HepG2 (cell line): ENCODE measurements around the gene HRC. TPM values are rescaled to one million over a fixed set of nuclear protein-coding genes. Genes with fewer than 3 reads are reported as not detected.

Experiments used
- CENPT ChIP-seq: sonication (generic); formaldehyde crosslinking; IDR thresholded peaks from 2 replicates; pipeline ENCODE4 v1.8.0; 2022; ENCODE audit warnings: low read depth, mild to moderate bottlenecking, moderate library complexity, missing genetic modification reagents
- KLF15 ChIP-seq: sonication (generic); formaldehyde crosslinking; IDR thresholded peaks from 2 replicates; pipeline ENCODE4 v1.8.1; 2023; ENCODE audit warnings: borderline replicate concordance, mild to moderate bottlenecking, inconsistent platforms, missing genetic modification reagents, mixed read lengths
- NCOA1 ChIP-seq: sonication (generic); formaldehyde crosslinking; IDR thresholded peaks from 2 replicates; pipeline ENCODE4 v1.9.0; 2021; ENCODE audit warnings: missing genetic modification reagents
- NFYB ChIP-seq: sonication (generic); formaldehyde crosslinking; IDR thresholded peaks from 2 replicates; pipeline ENCODE4 v1.4.0; 2020; ENCODE audit warnings: missing genetic modification reagents
- POLR2A ChIP-seq, 2 experiments: IDR thresholded peaks; 2 replicates each; pipeline ENCODE4 v1.6.1; 2011; ENCODE audit warnings: low read depth in 2 of 2, low read length in 2 of 2, mild to moderate bottlenecking in 1 of 2, moderate library complexity in 1 of 2; ENCODE audit not compliant: insufficient read depth in 1 of 2
- RFXANK ChIP-seq: IDR thresholded peaks from 2 replicates; pipeline ENCODE4 v1.6.1; 2016
- RXRA ChIP-seq: sonication (generic); formaldehyde crosslinking; IDR thresholded peaks from 2 replicates; pipeline ENCODE4 v1.5.1; 2020; ENCODE audit warnings: missing genetic modification reagents
- SALL2 ChIP-seq: sonication (generic); formaldehyde crosslinking; IDR thresholded peaks from 2 replicates; pipeline ENCODE4 v1.8.1; 2023; ENCODE audit warnings: mild to moderate bottlenecking, missing genetic modification reagents, inconsistent platforms
- SP1 ChIP-seq, 2 experiments: fragments of 450-650 bp in 1 of 2; sonication (generic) in 1 of 2; formaldehyde crosslinking in 1 of 2; IDR thresholded peaks; 2 replicates each; pipeline versions ENCODE4 v1.4.0 to v1.6.1; 2016 to 2020; ENCODE audit warnings: missing genetic modification reagents in 1 of 2
- SP4 ChIP-seq: sonication (generic); formaldehyde crosslinking; IDR thresholded peaks from 2 replicates; pipeline ENCODE4 v1.8.1; 2023; ENCODE audit warnings: mild to moderate bottlenecking, missing genetic modification reagents
- THAP11 ChIP-seq: IDR thresholded peaks from 2 replicates; pipeline ENCODE4 v1.6.1; 2016; ENCODE audit warnings: missing biosample characterization, missing genetic modification reagents
- TSC22D2 ChIP-seq: sonication (generic); formaldehyde crosslinking; IDR thresholded peaks from 2 replicates; pipeline ENCODE4 v1.5.1; 2020; ENCODE audit warnings: missing genetic modification reagents, mild to moderate bottlenecking, borderline replicate concordance
- YEATS2 ChIP-seq: sonication (generic); formaldehyde crosslinking; IDR thresholded peaks from 2 replicates; pipeline ENCODE4 v1.4.0; 2020; ENCODE audit warnings: missing genetic modification reagents, borderline replicate concordance
- YEATS4 ChIP-seq: sonication (generic); formaldehyde crosslinking; IDR thresholded peaks from 2 replicates; pipeline ENCODE4 v1.4.0; 2020; ENCODE audit warnings: missing genetic modification reagents, borderline replicate concordance
- ZFP1 ChIP-seq: IDR thresholded peaks from 2 replicates; pipeline ENCODE4 v1.6.1; 2016
- ZFYVE20 ChIP-seq: sonication (generic); formaldehyde crosslinking; IDR thresholded peaks from 2 replicates; pipeline ENCODE4 v1.8.0; 2023; ENCODE audit warnings: low read depth, mild to moderate bottlenecking, moderate library complexity, missing genetic modification reagents, borderline replicate concordance
- ZNF225 ChIP-seq: sonication (generic); formaldehyde crosslinking; IDR thresholded peaks from 2 replicates; pipeline ENCODE4 v1.4.0; 2020; ENCODE audit warnings: mild to moderate bottlenecking, missing genetic modification reagents
- ZNF251 ChIP-seq: sonication (generic); formaldehyde crosslinking; IDR thresholded peaks from 2 replicates; pipeline ENCODE4 v1.9.0; 2021; ENCODE audit warnings: mild to moderate bottlenecking, missing genetic modification reagents
- ZNF569 ChIP-seq: sonication (generic); formaldehyde crosslinking; IDR thresholded peaks from 2 replicates; pipeline ENCODE4 v1.5.0; 2020; ENCODE audit warnings: mild to moderate bottlenecking, missing genetic modification reagents, moderate library complexity, borderline replicate concordance
- ZNF572 ChIP-seq: sonication (generic); formaldehyde crosslinking; IDR thresholded peaks from 2 replicates; pipeline ENCODE4 v1.5.1; 2020; ENCODE audit warnings: mild to moderate bottlenecking, missing genetic modification reagents
- ZNF577 ChIP-seq: sonication (generic); formaldehyde crosslinking; IDR thresholded peaks from 2 replicates; pipeline ENCODE4 v1.4.0; 2020; ENCODE audit warnings: mild to moderate bottlenecking, low read depth, missing genetic modification reagents, borderline replicate concordance
- ZNF605 ChIP-seq: sonication (generic); formaldehyde crosslinking; IDR thresholded peaks from 2 replicates; pipeline ENCODE4 v1.8.0; 2022; ENCODE audit warnings: mild to moderate bottlenecking, missing genetic modification reagents
- ZNF772 ChIP-seq: sonication (generic); formaldehyde crosslinking; IDR thresholded peaks from 2 replicates; pipeline ENCODE4 v1.5.0; 2020; ENCODE audit warnings: mild to moderate bottlenecking, missing genetic modification reagents
- polyA plus RNA-seq, 8 experiments: library from polyadenylated mRNA; depleted of rRNA in 3 of 8; stranded (reverse) in 7 of 8; unstranded in 1 of 8; fragments of >200 nt; fragmentation: Illumina TruSeq in 4 of 8; extraction: Trizol in 4 of 8; gene quantifications; 2 replicates each; pipeline versions ENCODE4 v1.2.1 to v1.2.3, GENCODE V29; 2011 to 2016; ENCODE audit warnings: low read depth in 4 of 8, missing spikeins in 1 of 8, mixed read lengths in 1 of 8; ENCODE audit not compliant: insufficient read depth in 1 of 8
- total RNA-seq, 5 experiments: library from RNA; depleted of rRNA; stranded (reverse); fragments of >200 nt; fragmentation: Illumina TruSeq; extraction: Trizol; gene quantifications; 2 replicates each; pipeline ENCODE4 v1.2.3, GENCODE V29; 2016; ENCODE audit warnings: low read depth in 1 of 5
- TF ChIP-seq, protein P1 (sequence below): sonication (generic); formaldehyde crosslinking; IDR thresholded peaks from 2 replicates; pipeline ENCODE4 v1.4.0; 2020; ENCODE audit warnings: missing genetic modification reagents, borderline replicate concordance
- TF ChIP-seq, protein P2 (sequence below): sonication (generic); formaldehyde crosslinking; IDR thresholded peaks from 2 replicates; pipeline ENCODE4 v1.8.0; 2022; ENCODE audit warnings: missing genetic modification reagents, mild to moderate bottlenecking, inconsistent platforms, borderline replicate concordance
- TF ChIP-seq, protein P3 (sequence below): sonication (generic); formaldehyde crosslinking; IDR thresholded peaks from 2 replicates; pipeline ENCODE4 v1.8.1; 2023; ENCODE audit warnings: mild to moderate bottlenecking, missing genetic modification reagents, borderline replicate concordance

Gene HRC
- total and polyA plus RNA-seq, 2 of the 13 experiments (the other 11 are each of a cell fraction or from before 2014, with no cell fraction given), result 3.6 to 15.4 TPM

DNA sequence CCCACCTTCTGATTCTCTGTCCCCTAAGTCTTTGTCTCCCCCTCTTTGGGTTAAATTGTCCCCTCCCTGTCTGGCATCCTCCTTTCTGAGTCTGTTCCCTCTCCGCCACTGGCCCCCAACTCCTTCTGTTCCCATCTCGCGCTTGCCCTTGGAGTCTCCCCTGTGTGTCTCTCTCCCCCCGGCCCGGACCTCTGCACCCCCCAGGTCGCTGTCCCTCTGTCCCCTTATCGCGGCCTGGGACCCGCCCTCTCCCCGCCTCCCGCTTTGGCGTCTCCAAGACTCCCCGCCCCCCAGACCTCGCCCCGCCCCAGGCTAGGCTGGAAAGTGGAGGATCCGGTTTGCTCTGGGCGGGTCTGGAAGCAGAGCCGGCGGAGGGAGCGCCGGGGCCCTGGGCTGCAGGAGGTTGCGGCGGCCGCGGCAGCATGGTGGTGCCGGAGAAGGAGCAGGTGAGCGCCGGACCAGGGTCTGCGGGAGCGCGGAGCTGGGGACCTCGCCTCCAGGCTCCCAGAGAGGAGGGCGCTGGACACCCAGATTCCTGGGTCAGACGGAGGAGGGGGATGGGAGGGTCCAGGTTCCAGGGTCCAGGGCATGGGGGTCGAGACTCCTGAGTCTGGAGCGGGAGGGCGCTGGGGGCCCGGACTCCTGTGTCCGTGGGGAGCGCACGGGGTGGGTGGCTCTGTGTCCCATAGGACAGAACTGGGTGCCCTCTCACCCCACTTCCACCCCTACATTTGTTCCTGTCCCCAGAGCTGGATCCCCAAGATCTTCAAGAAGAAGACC is 2.4 kb upstream of the HRC start, which contains the start of gene TRPM4 (continued):
- TF ChIP-seq SALL2, result peak; percentile 76
- TF ChIP-seq, protein P1, sequence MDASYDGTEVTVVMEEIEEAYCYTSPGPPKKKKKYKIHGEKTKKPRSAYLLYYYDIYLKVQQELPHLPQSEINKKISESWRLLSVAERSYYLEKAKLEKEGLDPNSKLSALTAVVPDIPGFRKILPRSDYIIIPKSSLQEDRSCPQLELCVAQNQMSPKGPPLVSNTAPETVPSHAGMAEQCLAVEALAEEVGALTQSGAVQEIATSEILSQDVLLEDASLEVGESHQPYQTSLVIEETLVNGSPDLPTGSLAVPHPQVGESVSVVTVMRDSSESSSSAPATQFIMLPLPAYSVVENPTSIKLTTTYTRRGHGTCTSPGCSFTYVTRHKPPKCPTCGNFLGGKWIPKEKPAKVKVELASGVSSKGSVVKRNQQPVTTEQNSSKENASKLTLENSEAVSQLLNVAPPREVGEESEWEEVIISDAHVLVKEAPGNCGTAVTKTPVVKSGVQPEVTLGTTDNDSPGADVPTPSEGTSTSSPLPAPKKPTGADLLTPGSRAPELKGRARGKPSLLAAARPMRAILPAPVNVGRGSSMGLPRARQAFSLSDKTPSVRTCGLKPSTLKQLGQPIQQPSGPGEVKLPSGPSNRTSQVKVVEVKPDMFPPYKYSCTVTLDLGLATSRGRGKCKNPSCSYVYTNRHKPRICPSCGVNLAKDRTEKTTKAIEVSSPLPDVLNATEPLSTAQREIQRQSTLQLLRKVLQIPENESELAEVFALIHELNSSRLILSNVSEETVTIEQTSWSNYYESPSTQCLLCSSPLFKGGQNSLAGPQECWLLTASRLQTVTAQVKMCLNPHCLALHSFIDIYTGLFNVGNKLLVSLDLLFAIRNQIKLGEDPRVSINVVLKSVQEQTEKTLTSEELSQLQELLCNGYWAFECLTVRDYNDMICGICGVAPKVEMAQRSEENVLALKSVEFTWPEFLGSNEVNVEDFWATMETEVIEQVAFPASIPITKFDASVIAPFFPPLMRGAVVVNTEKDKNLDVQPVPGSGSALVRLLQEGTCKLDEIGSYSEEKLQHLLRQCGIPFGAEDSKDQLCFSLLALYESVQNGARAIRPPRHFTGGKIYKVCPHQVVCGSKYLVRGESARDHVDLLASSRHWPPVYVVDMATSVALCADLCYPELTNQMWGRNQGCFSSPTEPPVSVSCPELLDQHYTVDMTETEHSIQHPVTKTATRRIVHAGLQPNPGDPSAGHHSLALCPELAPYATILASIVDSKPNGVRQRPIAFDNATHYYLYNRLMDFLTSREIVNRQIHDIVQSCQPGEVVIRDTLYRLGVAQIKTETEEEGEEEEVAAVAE (CRISPR knock-in tag), result no peak
- no peak for TF ChIP-seq CENPT (CRISPR knock-in tag)
- TF ChIP-seq, protein P2, sequence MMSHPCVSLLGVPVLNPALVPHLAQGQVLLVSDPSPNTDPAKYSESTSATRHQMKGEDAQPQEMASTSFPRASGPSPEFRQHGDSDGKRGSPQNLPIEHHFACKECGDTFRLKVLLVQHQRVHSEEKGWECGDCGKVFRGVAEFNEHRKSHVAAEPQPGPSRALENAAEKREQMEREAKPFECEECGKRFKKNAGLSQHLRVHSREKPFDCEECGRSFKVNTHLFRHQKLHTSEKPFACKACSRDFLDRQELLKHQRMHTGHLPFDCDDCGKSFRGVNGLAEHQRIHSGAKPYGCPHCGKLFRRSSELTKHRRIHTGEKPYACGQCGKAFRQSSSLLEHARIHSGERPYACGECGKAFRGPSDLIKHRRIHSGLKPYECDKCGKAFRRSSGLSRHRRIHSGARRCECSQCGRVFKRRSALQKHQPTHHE (CRISPR knock-in tag), result 0 out of 2 replicates have a peak, but pooled peaks have one; percentile 20
- TF ChIP-seq ZNF577 (CRISPR knock-in tag), result no peak
- peak; percentile 46; the same call in 1 of the 2 replicates for TF ChIP-seq ZNF605 (CRISPR knock-in tag)
- TF ChIP-seq ZFP1 (CRISPR knock-in tag), result no peak
- no peak for TF ChIP-seq RFXANK
- TF ChIP-seq NCOA1, result no peak
- no peak for TF ChIP-seq ZNF772
- TF ChIP-seq ZFYVE20, result no peak
- no peak for TF ChIP-seq ZNF569 (CRISPR knock-in tag)
- TF ChIP-seq, protein P3, sequence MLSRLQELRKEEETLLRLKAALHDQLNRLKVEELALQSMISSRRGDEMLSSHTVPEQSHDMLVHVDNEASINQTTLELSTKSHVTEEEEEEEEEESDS (CRISPR knock-in tag), result no peak
- TF ChIP-seq SP1 (IDR thresholded peaks at IDR 0.05), result no peak
- peak; percentile 38; the same call in 1 of the 2 replicates for TF ChIP-seq SP1 (CRISPR knock-in tag; IDR thresholded peaks at IDR 0.05)
- TF ChIP-seq ZNF225 (CRISPR knock-in tag), result no peak
- TF ChIP-seq KLF15 (CRISPR knock-in tag), result no peak
- no peak for TF ChIP-seq TSC22D2 (CRISPR knock-in tag)
- peak; percentile 30; the same call in 1 of the 2 replicates for TF ChIP-seq SP4 (CRISPR knock-in tag)
- no peak for TF ChIP-seq ZNF251
- no peak for TF ChIP-seq NFYB (CRISPR knock-in tag)
- no peak for TF ChIP-seq RXRA (CRISPR knock-in tag)
- peak; percentile 27; the same call in 1 of the 2 replicates for TF ChIP-seq YEATS4 (CRISPR knock-in tag)
- TF ChIP-seq ZNF572 (CRISPR knock-in tag), result peak; percentile 83; the same call in 1 of the 2 replicates
- peak; percentile 43; the same call in 1 of the 2 replicates for TF ChIP-seq THAP11
- TF ChIP-seq YEATS2 (CRISPR knock-in tag), result no peak
- peak in 1 of 2 experiments; percentile 87; a peak in 2 of 4 replicates for TF ChIP-seq POLR2A (IDR thresholded peaks at IDR 0.05; ENCODE audit: insufficient read depth in 1 of 2, low read depth in 2 of 2, low read length in 2 of 2)
